ENCODE results near the gene ALKBH6. TPM values are rescaled to one million over a fixed set of nuclear protein-coding genes. Genes with fewer than 3 reads are reported as not detected.
A peak's percentile ranks its signal among the peaks of the same experiment; 100 is the strongest.

ALKBH6 gene
- total and polyA plus RNA-seq, 2 of the 13 experiments (the other 11 are each of a cell fraction or from before 2014, with no cell fraction given): 13.7 to 18.1 TPM

GRCh38 chr19:36054733-36055686, 41.0 kb upstream of the ALKBH6 start, which contains the start of gene WDR62 (continued):
- TF ChIP-seq ZC3H4 (CRISPR knock-in tag; IDR thresholded peaks at IDR 0.05; ENCODE audit: borderline replicate concordance) (no peak), IRF9 (CRISPR knock-in tag; IDR thresholded peaks at IDR 0.05; ENCODE audit: borderline replicate concordance) (no peak; the same call in 1 of the 2 replicates), ZNF235 (CRISPR knock-in tag; IDR thresholded peaks at IDR 0.05; ENCODE audit: borderline replicate concordance) (0 out of 2 replicates have a peak, but pooled peaks have one; percentile 19), ZBTB34 (CRISPR knock-in tag; IDR thresholded peaks at IDR 0.05) (no peak), ZNF138 (CRISPR knock-in tag; IDR thresholded peaks at IDR 0.05; ENCODE audit: low read depth) (0 out of 2 replicates have a peak, but pooled peaks have one; percentile 6), CTCF (CRISPR knock-in tag; IDR thresholded peaks at IDR 0.05) (no peak), BRCA1 (CRISPR knock-in tag; IDR thresholded peaks at IDR 0.05) (0 out of 2 replicates have a peak, but pooled peaks have one; percentile 76), GZF1 (CRISPR knock-in tag; IDR thresholded peaks at IDR 0.05) (no peak), CBFB (CRISPR knock-in tag; IDR thresholded peaks at IDR 0.05) (no peak), SNAPC4 (CRISPR knock-in tag; IDR thresholded peaks at IDR 0.05) (no peak; the same call in 1 of the 2 replicates), ZFY (CRISPR knock-in tag; IDR thresholded peaks at IDR 0.05) (no peak), CEBPB (IDR thresholded peaks at IDR 0.05; ENCODE audit: borderline replicate concordance, low read depth, low read length) (no peak), REPIN1 (CRISPR knock-in tag; IDR thresholded peaks at IDR 0.05; ENCODE audit: borderline replicate concordance, low read depth) (no peak), FOXO4 (CRISPR knock-in tag; conservative IDR thresholded peaks at IDR 0.05) (no peak), ZNF841 (CRISPR knock-in tag; IDR thresholded peaks at IDR 0.05; ENCODE audit: borderline replicate concordance) (no peak; the same call in 1 of the 2 replicates), NR2F2 (IDR thresholded peaks at IDR 0.05; ENCODE audit: borderline replicate concordance, low read depth) (no peak), IRX3 (CRISPR knock-in tag; IDR thresholded peaks at IDR 0.05; ENCODE audit: borderline replicate concordance, low read depth) (peak; percentile 64)

All from HepG2 (cell line).